H1 (cell line): Measurements from ENCODE around the gene SMOC2.

Experiments
- CHD1 ChIP-seq: IDR thresholded peaks from 2 replicates; pipeline ENCODE4 v1.6.1; 2012; ENCODE audit warnings: low read depth, low read length, improper control_type of control experiment
- CTCF ChIP-seq, 3 experiments: IDR thresholded peaks; 1 replicate in 2 of 3; 2 replicates in 1 of 3; pipeline versions ENCODE4 v1.5.1 to v1.6.1; 2011; ENCODE audit warnings: low read length in 3 of 3, mild to moderate bottlenecking in 3 of 3, inconsistent platforms in 2 of 3, low read depth in 1 of 3, moderate library complexity in 1 of 3; ENCODE audit not compliant: insufficient read depth in 1 of 3; ENCODE audit errors: control extremely low read depth in 1 of 3
- GTF2F1 ChIP-seq: IDR thresholded peaks from 2 replicates; pipeline ENCODE4 v1.6.1; 2012; ENCODE audit warnings: low read depth, low read length, improper control_type of control experiment, borderline replicate concordance
- PHF8 ChIP-seq: fragments of 200-600 bp; sonication (generic); conservative IDR thresholded peaks from 2 replicates; pipeline ENCODE4 v1.7.1; 2012; ENCODE audit warnings: low read depth, mild to moderate bottlenecking, inconsistent platforms, low read length, moderate library complexity
- ZNF274 ChIP-seq: IDR thresholded peaks from 2 replicates; pipeline ENCODE4 v1.7.0; 2012; ENCODE audit warnings: low read length, borderline replicate concordance; ENCODE audit errors: extremely low read depth
- TF ChIP-seq, protein P1 (sequence below): IDR thresholded peaks from 2 replicates; pipeline ENCODE4 v1.6.1; 2012; ENCODE audit warnings: inconsistent platforms
- TF ChIP-seq, protein P2 (sequence below): IDR thresholded peaks from 2 replicates; pipeline ENCODE4 v1.6.1; 2012; ENCODE audit warnings: low read length, inconsistent platforms
- TF ChIP-seq, protein P3 (sequence below): IDR thresholded peaks from 2 replicates; pipeline ENCODE4 v1.6.1; 2011; ENCODE audit warnings: low read length, improper control_type of control experiment

DNA sequence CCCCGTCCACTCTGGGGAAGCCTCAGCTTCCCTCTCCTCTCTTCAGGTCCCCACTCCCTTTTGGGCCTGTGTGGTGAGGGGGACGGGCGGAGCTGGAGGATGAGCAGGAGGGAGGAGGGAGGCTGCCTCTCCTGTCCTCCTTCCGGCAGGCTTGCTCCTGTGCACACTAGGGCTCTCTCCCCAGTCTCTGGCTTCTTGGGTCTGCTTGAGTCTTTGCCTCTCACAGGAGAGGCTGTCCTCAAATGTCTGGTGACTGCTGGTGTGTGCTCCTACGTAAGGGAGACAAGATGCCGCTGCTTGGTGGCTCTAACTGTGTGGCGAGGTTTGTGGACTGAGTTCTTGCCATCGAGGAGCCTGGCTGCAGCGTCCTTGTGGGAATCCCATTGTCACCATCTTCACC lies 8.8 kb upstream of the SMOC2 start:
- TF ChIP-seq CTCF (IDR thresholded peaks at IDR 0.05; ENCODE audit: control extremely low read depth in 1 of 3, insufficient read depth in 1 of 3, low read depth in 1 of 3, low read length in 3 of 3) (no peak), ZNF274 (no peak), PHF8 (no peak), GTF2F1 (no peak), CHD1 (no peak)
- TF ChIP-seq, protein P1, sequence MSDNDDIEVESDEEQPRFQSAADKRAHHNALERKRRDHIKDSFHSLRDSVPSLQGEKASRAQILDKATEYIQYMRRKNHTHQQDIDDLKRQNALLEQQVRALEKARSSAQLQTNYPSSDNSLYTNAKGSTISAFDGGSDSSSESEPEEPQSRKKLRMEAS = no peak
- TF ChIP-seq, protein P2, sequence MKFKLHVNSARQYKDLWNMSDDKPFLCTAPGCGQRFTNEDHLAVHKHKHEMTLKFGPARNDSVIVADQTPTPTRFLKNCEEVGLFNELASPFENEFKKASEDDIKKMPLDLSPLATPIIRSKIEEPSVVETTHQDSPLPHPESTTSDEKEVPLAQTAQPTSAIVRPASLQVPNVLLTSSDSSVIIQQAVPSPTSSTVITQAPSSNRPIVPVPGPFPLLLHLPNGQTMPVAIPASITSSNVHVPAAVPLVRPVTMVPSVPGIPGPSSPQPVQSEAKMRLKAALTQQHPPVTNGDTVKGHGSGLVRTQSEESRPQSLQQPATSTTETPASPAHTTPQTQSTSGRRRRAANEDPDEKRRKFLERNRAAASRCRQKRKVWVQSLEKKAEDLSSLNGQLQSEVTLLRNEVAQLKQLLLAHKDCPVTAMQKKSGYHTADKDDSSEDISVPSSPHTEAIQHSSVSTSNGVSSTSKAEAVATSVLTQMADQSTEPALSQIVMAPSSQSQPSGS = no peak
- TF ChIP-seq, protein P3, sequence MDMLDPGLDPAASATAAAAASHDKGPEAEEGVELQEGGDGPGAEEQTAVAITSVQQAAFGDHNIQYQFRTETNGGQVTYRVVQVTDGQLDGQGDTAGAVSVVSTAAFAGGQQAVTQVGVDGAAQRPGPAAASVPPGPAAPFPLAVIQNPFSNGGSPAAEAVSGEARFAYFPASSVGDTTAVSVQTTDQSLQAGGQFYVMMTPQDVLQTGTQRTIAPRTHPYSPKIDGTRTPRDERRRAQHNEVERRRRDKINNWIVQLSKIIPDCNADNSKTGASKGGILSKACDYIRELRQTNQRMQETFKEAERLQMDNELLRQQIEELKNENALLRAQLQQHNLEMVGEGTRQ = no peak
